HG02759 (cell line): ENCODE measurements around the gene SURF6.
"Not testable (repeated sequence)": the region's sequence is repeated elsewhere in the genome, so short reads cannot be mapped to it uniquely, and the experiment has no call there.

Experiments
- ATAC-seq: cut with Tn5 transposase; IDR thresholded peaks from one replicate; pipeline ENCODE4 v1.9.1; 2021; ENCODE audit warnings: mild to moderate bottlenecking, moderate library complexity; ENCODE audit not compliant: unreplicated experiment

SURF6 gene

GRCh38 chr9:133348718-133349573, 13.0 kb upstream of the SURF6 start:
- ATAC-seq: no peak

- peak; percentile 71 for ATAC-seq
Measured at GRCh38 chr9:133347985-133348717, 12.2 kb upstream of the SURF6 start, which contains the start of the genes MED22 and RPL7A. MED22 (minus strand) TSS chr9:133348131; CDS start chr9:133346662, 1,469 bp downstream. RPL7A (plus strand) TSS chr9:133348218; CDS start chr9:133348244, 26 bp downstream.

GRCh38 chr9:133347515-133347984, 11.6 kb upstream of the SURF6 start:
- peak; percentile 37 for ATAC-seq

DNA sequence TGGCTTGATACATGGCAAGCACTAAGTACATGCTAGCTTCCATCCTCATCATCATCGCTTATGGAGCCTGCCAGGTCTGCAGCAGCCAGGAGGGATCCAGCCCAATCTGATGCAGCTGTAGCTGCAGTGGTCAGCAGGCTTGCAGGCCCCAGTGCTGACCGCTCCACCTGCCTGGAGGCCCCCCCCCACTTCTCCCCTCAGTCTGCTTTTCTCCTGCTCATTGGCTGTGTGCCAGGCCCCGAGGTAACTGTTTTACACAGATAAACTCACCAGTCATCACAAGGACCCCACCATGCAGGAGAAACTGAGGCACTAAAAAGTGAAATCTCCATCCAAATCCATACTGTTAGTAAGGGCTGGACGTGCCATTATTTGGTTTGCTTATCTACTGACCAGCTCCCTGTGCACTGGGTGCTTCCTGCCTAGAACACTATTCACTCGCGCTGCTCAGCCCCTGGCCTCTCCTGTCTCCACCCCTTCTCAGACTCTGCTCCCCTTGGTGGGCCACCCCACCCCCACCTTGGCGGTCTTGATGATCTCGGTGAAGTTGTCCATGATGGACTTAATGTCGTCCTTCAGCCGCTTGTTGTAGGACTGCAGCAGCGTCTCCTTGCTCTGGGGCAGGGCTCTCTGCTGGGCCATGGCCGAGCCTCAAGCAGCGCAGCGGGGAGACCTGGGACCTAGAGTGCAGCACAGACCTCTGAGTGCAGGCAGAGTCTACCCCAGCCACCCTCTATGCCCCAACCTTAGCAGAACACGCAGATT, 10.2 kb upstream of the SURF6 start:
- ATAC-seq: no peak

DNA sequence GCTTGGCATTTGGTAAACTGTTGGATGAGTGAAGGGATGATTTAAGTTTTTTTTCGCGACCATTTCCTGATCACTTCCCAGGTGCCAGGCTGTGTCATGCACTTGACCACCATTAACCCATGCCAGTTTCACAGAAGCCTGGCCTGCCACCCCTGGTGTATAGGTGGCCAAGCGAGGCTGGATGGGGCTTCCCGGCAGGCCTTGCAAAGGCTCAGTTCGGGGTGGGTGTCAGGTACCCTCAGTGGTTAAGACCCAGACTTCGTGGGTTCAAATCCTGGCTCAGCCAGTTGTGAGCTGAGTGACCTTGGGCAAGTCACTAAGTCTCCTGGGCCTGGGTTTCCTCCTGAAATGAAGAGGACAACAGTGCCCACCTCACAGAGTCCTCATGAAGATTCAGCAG, 9.6 kb upstream of the SURF6 start:
- ATAC-seq: no peak

GRCh38 chr9:133344979-133345378, 9.0 kb upstream of the SURF6 start:
- ATAC-seq: no peak

GRCh38 chr9:133344071-133344470, 8.1 kb upstream of the SURF6 start:
- no peak for ATAC-seq

DNA sequence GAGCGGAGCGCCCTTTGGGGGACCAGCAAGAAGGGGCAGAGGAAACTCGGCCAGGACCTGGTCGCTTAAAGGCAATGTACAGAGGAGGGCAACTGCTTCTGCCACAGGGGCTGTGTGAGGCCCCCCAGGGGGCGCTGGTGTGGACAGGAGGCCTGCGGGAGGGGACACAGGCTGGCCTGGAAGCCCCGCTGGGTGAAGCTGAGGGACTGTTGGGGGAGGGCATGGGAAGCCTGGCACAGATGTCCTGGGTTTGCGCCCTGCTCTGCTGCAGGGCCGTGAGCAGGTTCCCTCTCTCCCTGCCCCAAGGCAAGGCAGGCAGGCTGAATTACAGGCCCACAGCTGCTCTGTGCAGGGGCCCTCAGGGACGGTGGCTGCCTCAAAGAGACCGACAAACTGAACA, 6.6 kb upstream of the SURF6 start:
- ATAC-seq: no peak

GRCh38 chr9:133342069-133342406, 6.0 kb upstream of the SURF6 start:
- no peak for ATAC-seq

DNA sequence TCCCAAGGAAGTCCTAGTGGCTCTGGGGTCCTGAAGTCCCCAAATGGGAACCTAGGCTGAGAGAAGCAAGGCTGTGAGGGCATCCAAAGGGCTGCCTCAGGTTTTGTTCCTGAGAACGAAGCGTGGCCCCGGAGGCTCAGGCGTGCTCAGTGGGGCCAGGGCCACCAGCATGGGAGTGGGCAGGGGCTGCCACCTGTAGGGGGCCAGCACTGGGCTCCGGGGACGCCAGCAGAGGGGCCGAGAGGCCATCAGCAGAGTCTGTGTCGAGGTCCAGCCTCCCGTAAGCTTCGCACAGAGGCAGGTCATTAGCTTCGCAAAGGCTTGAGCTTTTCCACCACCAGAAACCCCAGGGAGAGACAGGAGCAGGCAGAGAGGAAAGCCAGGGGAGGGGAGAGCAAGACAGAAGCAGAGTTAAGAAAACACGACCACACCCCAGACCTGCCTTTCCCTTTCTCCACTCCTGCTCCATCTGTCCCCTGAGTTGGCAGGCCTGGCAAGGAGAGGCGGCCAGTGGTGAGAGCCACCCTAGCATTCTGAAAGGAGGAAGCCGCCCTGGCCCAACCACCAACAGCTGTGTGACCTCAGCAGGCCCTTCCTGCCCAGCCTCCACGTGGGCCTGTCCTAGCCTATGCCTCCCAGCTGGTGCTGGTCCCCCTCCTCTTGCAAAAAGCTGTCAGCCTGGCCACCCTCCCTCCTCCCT, 5.5 kb upstream of the SURF6 start:
- ATAC-seq: no peak

DNA sequence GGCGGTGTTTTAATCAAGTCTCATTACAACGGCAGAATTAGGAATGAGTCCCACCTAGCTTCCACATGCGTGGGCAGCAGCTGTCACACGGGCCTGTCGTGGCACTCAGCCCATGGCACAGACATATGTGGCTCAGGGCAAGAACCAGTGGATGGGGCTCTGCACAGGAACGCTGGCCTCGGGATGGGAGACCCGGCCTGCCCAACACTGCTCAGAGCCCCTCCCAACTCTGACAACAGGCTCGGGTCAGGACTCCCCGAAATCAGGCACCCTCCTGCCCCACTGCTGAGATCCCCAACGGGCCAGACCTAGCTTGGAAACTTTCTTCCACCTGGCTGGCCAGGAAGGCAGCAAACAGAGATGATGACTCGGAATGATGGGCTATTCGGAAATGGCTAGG, 4.9 kb upstream of the SURF6 start:
- ATAC-seq: no peak

- no peak for ATAC-seq
Measured at GRCh38 chr9:133340256-133340655, 4.3 kb upstream of the SURF6 start.

- ATAC-seq: no peak
Measured at GRCh38 chr9:133339641-133340040, 3.7 kb upstream of the SURF6 start.

DNA sequence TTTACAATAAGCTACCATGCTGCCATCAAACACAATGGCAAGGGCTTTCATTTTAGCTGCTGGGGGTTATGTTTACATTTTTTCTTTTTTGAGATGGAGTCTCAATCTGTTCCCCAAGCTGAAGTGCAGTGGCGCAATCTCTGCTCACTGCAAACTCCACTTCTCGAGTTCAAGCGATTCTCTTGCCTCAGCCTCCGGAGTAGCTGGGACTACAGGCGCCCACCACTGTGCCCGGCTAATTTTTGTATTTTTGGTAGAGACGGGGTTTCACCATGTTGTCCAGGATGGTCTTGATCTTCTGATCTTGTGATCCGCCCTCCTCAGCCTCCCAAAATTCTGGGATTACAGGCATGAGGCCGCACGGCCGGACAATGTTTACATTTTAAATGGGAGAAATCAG, 1.1 kb downstream of the SURF6 start:
- ATAC-seq: not testable (repeated sequence)

DNA sequence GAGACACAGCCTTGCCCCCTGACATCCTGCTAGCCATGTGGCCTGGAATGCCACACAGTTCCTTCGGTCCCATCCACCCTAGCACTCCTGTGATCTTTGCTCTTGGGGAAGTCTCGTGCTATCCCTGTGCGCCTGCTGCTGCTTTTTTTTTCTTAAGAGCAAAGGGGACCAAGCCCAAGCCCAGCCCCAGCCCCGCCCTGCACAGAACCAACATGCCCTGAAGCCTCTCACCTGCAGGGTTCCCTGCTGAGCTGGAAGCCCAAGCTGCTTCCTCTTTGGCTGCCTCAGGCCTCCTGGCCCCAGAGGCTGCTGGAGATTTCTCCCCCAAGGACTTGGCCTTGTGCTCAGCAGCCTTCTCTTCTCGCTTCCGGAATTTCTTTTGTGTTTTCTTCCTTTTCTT, 1.8 kb downstream of the SURF6 start:
- ATAC-seq: no peak

GRCh38 chr9:133333566-133333965, 2.4 kb downstream of the SURF6 start:
- no peak for ATAC-seq

DNA sequence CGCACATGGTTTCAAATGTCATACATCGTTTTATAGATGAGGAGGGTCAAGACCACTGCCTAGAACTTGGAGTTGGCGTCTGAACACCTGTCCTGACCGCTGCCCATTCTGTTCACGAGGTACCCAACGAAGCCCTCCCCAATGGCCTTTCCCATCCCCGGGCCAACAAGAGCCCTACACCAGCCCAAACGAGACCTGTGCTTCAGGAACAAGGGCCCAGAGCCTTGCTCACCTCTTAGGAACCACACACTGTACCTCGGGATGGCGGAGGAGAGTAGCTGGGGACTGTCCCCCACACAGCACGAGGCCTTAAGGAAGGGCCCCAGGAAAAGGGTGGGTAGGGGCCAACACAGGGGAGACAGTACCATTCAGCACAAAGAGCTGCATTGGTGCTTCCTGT, 3.0 kb downstream of the SURF6 start:
- no peak for ATAC-seq

GRCh38 chr9:133332381-133332730, 3.6 kb downstream of the SURF6 start:
- ATAC-seq: no peak

DNA sequence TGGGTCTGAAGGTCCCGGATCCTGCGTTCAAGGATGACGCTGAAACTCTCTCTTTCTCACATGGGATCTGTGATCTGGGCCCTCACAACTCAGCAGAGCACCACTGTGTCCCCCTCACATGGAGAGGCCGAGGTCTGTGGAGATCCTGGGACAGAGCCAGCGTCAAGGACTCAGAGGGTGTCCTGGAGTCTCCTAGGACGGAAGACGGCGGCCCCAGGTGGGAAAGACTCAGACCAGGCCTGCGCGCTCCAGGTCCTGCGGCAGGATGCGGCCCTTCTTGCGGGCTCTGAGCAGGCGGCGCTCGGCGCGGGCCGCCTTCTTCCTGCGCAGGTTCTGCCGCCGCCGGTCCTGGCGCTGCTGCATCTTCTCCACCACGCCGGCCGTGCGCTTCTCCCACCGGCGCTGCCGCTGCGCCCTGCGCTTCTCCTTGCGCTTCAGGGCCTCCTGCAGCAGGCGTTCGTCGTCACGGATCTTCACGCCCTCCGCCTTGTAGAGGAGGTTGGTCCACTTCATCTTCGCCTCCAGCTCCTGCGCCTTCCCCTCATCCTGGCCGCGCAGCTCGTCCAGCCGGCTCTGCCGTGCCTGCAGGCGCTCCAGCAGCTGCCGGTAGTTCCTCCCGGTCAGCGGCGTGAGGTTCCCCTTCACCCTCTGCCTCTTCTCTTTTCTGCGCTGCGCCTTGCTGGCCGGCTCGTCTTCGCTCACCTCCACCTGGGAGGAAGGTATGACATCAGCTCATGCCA, 4.2 kb downstream of the SURF6 start:
- ATAC-seq: no peak

- ATAC-seq: no peak
Measured at GRCh38 chr9:133331221-133331620, 4.8 kb downstream of the SURF6 start.
